ENCODE data around the gene C1QL1.

Gene C1QL1

GRCh38 chr17:44988044-44988942 lies 20.2 kb upstream of the C1QL1 start:
- DNase-seq = no peak

GRCh38 chr17:44983563-44983962 lies 15.5 kb upstream of the C1QL1 start:
- no peak for DNase-seq

GRCh38 chr17:44982113-44982702 lies 14.1 kb upstream of the C1QL1 start:
- no peak for DNase-seq

GRCh38 chr17:44981221-44981968 lies 13.3 kb upstream of the C1QL1 start:
- no peak for DNase-seq

DNA sequence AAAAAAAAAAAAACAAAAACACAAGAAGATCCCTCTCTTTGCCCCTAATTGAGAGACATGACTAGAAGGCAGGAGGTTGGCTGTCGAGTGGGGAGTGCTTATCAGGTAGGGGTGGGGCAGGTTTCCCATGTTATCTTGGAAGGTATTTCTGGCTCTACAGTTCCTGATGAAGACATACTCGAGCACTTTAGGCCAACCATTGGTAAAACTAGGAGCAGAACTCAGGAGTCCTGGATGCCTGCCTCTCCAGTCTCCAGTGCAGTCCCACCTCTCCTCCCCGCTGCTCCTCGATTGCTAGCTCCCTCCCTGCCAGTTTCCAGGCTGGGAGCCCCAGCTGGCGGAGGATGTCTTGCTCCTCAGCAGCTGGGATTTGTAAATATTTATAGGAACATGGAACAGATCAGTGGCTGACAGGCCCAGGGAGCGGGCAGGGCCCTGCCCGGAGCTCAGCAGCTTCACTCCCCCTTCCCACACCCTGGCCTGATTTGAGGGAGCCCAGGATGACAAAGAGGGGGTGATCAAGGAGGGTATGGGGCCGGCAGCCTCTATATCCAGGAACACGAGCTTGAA lies 11.4 kb upstream of the C1QL1 start:
- DNase-seq = no peak

DNA sequence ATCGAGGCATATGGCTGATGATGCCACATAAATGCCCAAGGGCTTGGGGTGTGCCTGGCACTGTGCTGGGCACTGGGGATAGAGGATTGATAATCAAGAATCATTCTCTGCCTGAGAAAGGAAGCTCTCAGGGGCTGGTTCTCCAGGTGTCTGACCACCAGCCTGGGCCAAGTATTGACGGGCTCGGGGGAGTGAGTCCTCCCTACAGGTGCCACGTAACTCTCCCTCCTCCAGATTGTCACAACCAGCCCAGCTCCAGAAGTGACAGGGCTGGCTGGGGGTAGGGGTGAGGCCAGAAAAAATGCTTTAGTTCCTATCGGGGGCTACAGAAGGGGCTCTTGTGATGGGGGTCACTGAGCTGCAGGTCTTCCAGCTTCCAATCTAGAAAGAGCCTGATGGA lies 10.7 kb upstream of the C1QL1 start:
- no peak for DNase-seq

DNA sequence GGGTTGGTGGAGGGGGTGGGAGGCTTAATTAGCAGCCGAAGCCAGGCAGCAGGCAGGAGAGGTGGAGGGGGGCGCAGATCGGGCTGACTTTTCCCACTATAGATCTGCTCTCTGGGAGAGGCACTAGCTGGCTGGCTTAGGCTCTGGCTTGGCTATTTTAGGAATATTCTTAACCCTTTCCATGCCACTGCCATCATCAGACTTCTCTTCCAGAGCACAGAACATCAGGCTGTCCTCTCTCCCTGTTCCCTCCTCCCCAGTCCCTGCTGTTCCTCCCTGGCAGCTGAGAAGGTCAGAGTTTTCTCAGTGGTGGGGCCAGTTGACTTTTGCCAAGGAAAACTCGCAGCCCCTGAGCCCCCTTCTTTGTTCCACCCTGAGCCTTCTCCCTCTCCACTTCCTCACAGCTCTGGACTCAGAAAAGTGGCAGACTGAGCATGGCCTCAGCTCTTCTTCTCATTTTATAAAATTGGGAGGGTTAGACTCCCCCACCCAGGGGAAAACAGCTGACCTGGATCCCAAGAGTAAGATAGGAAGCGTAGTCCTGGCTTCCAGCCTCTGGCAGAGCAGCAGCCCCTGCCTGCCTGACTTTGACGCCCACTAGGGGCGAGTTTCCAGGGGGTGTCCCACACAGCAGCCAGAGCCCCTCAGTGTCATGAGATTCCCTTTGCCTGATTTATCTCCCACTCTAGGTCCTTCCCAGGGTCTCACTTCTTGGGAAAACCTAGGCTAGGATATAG lies 9.9 kb upstream of the C1QL1 start:
- DNase-seq = no peak

- DNase-seq = no peak
These were observed 9.0 kb upstream of the C1QL1 start for GRCh38 chr17:44977065-44977464.

DNA sequence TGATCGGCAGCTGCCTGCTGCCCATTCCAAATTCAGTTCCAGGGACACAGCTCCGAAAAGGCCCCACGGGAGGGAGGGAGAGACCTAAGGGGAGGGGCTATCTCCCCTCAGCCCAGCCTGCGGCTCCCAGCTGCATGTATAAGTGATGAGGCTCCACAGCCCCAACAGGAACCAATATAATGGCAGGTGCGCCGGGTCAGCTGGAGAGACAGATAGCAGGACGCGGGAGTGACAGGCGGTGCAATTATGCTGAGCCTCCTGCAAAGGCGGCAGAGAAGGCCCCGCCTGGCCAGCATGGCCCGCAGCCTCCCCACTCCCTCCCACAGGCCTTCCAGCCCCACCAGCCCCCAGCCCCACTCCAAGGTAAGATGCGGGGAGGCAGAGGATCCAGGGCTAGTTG lies 8.1 kb upstream of the C1QL1 start:
- DNase-seq = no peak

- DNase-seq = no peak
These were observed 4.8 kb upstream of the C1QL1 start for GRCh38 chr17:44972953-44973352.

GRCh38 chr17:44971776-44972483 lies 3.8 kb upstream of the C1QL1 start:
- DNase-seq = no peak

DNA sequence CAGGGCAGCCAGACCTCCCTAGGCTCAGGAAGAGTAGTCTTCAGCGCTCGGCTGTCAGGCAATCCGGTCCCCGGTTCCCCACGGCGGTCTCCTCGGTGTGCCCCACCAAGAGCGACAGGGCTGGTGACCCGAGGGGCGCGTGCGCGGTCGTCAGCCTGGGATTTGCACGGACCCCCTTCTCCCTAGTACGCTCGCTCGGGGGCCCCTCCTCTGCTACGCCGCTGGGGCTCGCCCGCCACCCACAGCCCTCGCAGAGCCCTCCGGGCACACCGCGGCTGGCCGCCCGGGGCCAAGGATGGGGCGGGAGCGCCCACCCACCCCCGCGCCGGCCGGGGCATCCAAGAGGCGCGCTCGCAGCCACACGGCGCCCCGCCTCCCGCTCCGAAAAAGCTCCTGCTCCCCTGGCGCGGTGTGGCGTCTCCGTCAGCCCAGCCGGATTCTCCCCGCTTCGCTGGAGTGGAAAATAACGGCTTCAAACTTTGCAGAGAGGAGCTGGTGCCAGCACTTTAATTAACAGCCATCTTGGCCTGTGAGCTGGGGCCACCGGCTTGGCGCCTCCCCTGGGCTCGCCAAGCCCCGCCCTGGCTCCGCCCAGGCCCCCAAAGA lies 2.1 kb upstream of the C1QL1 start:
- no peak for DNase-seq

DNA sequence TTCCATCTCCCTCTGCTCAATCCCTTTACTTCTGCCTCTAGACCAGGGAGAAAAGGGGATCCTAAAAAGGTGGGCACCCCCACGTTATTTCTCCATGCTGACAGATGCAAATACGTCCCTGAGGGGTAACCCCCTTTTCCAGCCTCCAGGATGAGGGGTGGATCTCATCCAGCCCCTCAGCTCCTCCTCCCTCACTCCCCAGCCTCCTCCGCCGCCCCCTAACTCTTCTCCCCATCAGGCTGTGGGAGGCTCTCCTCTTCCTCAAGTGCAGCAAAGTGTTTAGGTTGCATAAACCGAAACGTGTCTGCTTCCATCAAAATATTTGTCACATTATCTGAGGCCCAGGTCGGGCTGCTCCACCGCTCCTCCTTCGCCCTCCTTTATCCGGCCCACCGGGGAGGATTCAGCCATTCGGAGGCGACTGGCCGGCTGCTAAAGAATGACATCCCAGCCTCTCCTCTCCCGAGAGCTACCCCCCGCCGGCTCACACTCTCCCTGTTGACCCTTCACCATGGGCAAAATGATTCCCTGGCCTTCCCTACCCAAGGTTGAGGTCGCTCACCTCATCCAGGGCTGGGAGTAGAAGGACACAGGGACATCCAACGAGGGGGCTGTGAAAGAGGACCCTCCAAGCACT lies 1.2 kb upstream of the C1QL1 start:
- DNase-seq = no peak

- DNase-seq = no peak
These were observed 237 bp downstream of the C1QL1 start for GRCh38 chr17:44967907-44968224.

- no peak for DNase-seq
These were observed 837 bp downstream of the C1QL1 start for GRCh38 chr17:44967026-44967906.

DNA sequence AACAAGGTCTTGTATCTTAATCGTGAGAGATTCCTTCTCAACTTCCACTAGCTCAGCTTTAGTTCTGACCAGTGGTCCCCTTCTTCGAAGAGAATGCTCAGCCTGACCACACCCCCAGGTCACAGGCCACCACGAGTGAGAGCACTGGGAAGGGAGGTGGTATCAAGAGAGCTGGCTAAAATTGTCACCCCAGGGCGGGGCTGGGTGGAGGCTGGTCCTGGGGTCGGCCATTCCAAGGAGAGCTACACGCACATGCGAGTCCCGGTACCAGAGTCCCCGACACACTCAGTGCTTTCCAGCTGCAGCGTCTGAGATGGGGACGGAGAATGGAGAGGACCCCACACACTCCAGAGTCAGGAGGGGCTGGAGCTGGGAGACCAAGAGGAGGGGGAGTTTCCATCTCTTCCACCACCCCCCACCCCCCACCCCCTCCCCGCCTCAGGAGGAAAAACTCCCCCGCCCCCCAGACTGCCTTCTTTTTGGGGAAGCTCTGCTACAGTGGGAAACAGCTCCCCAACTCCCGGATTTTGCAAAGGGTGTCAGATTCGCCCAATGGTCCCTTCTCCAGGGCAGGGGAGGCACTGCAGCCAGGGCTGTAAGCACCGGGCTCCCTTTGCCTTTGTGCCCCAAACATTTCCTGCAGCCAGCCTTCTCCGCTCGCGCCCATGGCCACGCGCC lies 1.6 kb downstream of the C1QL1 start:
- DNase-seq = no peak

DNA sequence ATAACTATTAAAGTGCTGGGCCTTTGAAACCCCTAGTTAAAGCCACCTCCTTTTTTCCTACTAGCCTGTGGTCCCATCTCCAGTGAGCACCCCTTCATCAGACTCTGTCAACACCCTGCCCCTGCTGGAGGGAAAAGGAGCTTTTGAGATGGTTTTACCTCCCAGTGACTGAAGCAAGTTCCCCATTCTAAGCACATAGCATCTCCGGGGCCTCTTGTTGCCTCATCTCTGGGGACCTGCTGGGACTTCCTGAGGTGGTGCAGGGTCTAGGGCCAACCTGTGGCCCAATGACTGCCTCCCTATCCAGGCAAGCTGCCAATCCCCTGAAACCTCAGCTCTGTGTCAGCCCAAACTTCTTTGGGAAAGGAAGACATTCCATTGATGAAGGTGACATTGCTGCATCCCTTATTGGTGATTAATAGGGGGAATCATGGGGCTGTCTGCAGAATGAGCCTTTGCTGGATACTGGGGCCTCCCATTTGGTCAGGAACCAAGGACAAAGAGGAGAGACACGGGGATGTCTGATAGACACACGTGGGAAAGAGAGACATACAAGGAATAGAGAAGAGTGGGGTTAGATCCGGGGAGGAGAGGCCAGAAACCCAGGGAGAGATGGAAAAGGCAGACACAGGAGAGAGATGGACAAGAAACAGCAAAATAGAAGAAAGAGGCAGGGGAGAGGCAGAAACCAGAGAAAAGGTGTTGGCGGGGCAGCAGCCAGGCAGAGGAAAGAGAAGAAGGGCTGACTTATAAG lies 2.4 kb downstream of the C1QL1 start:
- DNase-seq = no peak

- DNase-seq = no peak
These were observed 6.2 kb downstream of the C1QL1 start for GRCh38 chr17:44961921-44962350.

- DNase-seq = no peak
These were observed 7.4 kb downstream of the C1QL1 start for GRCh38 chr17:44960691-44961090.

Measured in NCI-H187 (cell line).